ENCODE measurements around the gene PRUNE2.

- TF ChIP-seq POLR2AphosphoS5 (IDR thresholded peaks at IDR 0.05; ENCODE audit: borderline replicate concordance, low read depth, low read length) (no peak), EZH2 (IDR thresholded peaks at IDR 0.05) (no peak)
Observed at GRCh38 chr9:76785501-76785900, 120.4 kb downstream of the PRUNE2 start.
